SK-N-SH treated with all-trans-retinoic acid at 6 μM for 48 hours (cell line): ENCODE results near the gene SAG.

Experiments used
- GLIS3 ChIP-seq: fragments of 250-450 bp; sonication (Bioruptor Pico); IDR thresholded peaks from 2 replicates; pipeline ENCODE4 v1.5.0; 2020; ENCODE audit warnings: mild to moderate bottlenecking, moderate library complexity
- TOX ChIP-seq: fragments of 250-450 bp; sonication (Bioruptor Pico); IDR thresholded peaks from 2 replicates; pipeline ENCODE4 v1.8.0; 2021; ENCODE audit warnings: mild to moderate bottlenecking, moderate library complexity, borderline replicate concordance
- ZFP3 ChIP-seq: fragments of 250-450 bp; sonication (Bioruptor Pico); IDR thresholded peaks from 2 replicates; pipeline ENCODE4 v1.5.0; 2020; ENCODE audit warnings: mild to moderate bottlenecking, moderate library complexity
- ZNF565 ChIP-seq: fragments of 450-650 bp; formaldehyde crosslinking; conservative IDR thresholded peaks from 2 replicates; pipeline ENCODE4 v1.5.0; 2020; ENCODE audit warnings: low read depth, mild to moderate bottlenecking, moderate library complexity
- ZNF8 ChIP-seq: fragments of 450-650 bp; formaldehyde crosslinking; IDR thresholded peaks from 2 replicates; pipeline ENCODE4 v1.5.0; 2020; ENCODE audit warnings: mild to moderate bottlenecking, moderate library complexity
- TF ChIP-seq, protein P1 (sequence below): fragments of 250-450 bp; sonication (Bioruptor Pico); IDR thresholded peaks from 2 replicates; pipeline ENCODE4 v1.8.0; 2020; ENCODE audit warnings: mild to moderate bottlenecking, moderate library complexity, borderline replicate concordance
- TF ChIP-seq, protein P2 (sequence below): fragments of 250-450 bp; sonication (Bioruptor Pico); IDR thresholded peaks from 2 replicates; pipeline ENCODE4 v1.5.0; 2020; ENCODE audit warnings: mild to moderate bottlenecking, moderate library complexity

DNA sequence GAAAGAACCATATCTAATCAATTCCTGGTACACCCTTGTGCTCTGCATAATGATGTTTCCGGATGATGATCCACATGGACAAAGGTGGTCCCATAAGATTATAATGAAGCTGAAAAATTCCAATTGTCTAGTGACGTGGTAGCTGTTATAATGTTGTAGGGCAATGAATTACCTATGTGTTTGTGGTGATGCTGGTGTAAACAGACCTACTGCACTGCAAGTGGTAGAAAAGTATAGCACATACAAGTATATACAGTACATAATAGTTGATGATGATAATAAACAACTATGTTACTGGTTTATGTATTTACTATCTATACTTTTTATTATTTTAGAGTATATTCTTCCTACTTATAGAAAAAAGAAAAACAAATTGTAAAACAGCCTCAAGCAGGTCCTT is 55.1 kb downstream of the SAG start:
- TF ChIP-seq ZNF8 (CRISPR knock-in tag) (no peak), ZNF565 (CRISPR knock-in tag) (no peak), TOX (CRISPR knock-in tag) (no peak), ZFP3 (CRISPR knock-in tag) (no peak), GLIS3 (CRISPR knock-in tag) (no peak)
- TF ChIP-seq, protein P1, sequence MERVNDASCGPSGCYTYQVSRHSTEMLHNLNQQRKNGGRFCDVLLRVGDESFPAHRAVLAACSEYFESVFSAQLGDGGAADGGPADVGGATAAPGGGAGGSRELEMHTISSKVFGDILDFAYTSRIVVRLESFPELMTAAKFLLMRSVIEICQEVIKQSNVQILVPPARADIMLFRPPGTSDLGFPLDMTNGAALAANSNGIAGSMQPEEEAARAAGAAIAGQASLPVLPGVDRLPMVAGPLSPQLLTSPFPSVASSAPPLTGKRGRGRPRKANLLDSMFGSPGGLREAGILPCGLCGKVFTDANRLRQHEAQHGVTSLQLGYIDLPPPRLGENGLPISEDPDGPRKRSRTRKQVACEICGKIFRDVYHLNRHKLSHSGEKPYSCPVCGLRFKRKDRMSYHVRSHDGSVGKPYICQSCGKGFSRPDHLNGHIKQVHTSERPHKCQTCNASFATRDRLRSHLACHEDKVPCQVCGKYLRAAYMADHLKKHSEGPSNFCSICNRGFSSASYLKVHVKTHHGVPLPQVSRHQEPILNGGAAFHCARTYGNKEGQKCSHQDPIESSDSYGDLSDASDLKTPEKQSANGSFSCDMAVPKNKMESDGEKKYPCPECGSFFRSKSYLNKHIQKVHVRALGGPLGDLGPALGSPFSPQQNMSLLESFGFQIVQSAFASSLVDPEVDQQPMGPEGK: no peak
- TF ChIP-seq, protein P2, sequence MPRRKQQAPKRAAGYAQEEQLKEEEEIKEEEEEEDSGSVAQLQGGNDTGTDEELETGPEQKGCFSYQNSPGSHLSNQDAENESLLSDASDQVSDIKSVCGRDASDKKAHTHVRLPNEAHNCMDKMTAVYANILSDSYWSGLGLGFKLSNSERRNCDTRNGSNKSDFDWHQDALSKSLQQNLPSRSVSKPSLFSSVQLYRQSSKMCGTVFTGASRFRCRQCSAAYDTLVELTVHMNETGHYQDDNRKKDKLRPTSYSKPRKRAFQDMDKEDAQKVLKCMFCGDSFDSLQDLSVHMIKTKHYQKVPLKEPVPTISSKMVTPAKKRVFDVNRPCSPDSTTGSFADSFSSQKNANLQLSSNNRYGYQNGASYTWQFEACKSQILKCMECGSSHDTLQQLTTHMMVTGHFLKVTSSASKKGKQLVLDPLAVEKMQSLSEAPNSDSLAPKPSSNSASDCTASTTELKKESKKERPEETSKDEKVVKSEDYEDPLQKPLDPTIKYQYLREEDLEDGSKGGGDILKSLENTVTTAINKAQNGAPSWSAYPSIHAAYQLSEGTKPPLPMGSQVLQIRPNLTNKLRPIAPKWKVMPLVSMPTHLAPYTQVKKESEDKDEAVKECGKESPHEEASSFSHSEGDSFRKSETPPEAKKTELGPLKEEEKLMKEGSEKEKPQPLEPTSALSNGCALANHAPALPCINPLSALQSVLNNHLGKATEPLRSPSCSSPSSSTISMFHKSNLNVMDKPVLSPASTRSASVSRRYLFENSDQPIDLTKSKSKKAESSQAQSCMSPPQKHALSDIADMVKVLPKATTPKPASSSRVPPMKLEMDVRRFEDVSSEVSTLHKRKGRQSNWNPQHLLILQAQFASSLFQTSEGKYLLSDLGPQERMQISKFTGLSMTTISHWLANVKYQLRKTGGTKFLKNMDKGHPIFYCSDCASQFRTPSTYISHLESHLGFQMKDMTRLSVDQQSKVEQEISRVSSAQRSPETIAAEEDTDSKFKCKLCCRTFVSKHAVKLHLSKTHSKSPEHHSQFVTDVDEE (CRISPR knock-in tag): no peak
